H1 (cell line): Measurements from ENCODE around the gene DUSP9. TPM values are rescaled to one million over a fixed set of nuclear protein-coding genes. Genes with fewer than 3 reads are reported as not detected.
A peak's percentile ranks its signal among the peaks of the same experiment; 100 is the strongest.

Experiments used
- CTCF ChIA-PET: fragments of 300-600 bp; sonication (Branson Sonifier 250); formaldehyde crosslinking; loops from one replicate; lab custom pipeline; 2021; ENCODE audit not compliant: partially characterized antibody; lab: Charles Lee
- POLR2A ChIA-PET: fragments of 300-600 bp; sonication (Branson Sonifier 250); formaldehyde crosslinking; loops from one replicate; lab custom pipeline; 2021; ENCODE audit warnings: inconsistent platforms; ENCODE audit not compliant: partially characterized antibody; lab: Charles Lee
- DNase-seq, 2 experiments: peaks; one replicate each; pipeline versions ENCODE4 v3.0.0 to v3.0.0-alpha.2; 2010 to 2022; ENCODE audit warnings: low spot score in 2 of 2, low read depth in 1 of 2, mixed read lengths in 1 of 2
- FAIRE-seq: peaks from 2 replicates; lab custom pipeline; 2011; peaks lifted over from hg19 to GRCh38; lab: Jason Lieb, UNC
- H2AFZ ChIP-seq: 2 replicates; pipeline ENCODE4 v1.8.1; 2012; ENCODE audit warnings: low read length, inconsistent platforms
- H2AK5ac ChIP-seq: 2 replicates; pipeline ENCODE4 v1.6.1; 2013; ENCODE audit warnings: low read depth, low read length
- H2BK120ac ChIP-seq: replicated peaks from 2 replicates; pipeline ENCODE3; 2013; ENCODE audit warnings: low read depth, low read length, inconsistent platforms
- H2BK12ac ChIP-seq: 2 replicates; pipeline ENCODE4 v1.6.1; 2013; ENCODE audit warnings: low read depth, low read length
- H2BK15ac ChIP-seq: 2 replicates; pipeline ENCODE4 v1.6.1; 2013; ENCODE audit warnings: low read length
- H2BK20ac ChIP-seq: 2 replicates; pipeline ENCODE4 v1.6.1; 2013; ENCODE audit warnings: low read length
- H2BK5ac ChIP-seq: 2 replicates; pipeline ENCODE4 v1.6.1; 2013; ENCODE audit warnings: low read depth, low read length
- H3K14ac ChIP-seq: 2 replicates; pipeline ENCODE4 v1.6.1; 2013; ENCODE audit warnings: inconsistent platforms; ENCODE audit not compliant: insufficient read length
- H3K18ac ChIP-seq: 2 replicates; pipeline ENCODE4 v1.6.1; 2013; ENCODE audit warnings: low read length; ENCODE audit errors: extremely low read depth
- H3K23ac ChIP-seq: 2 replicates; pipeline ENCODE4 v1.6.1; 2013; ENCODE audit warnings: inconsistent platforms; ENCODE audit not compliant: insufficient read length
- H3K23me2 ChIP-seq: 2 replicates; pipeline ENCODE4 v1.6.1; 2013; ENCODE audit warnings: low read depth, low read length
- H3K27ac ChIP-seq: 2 replicates; pipeline ENCODE4 v1.6.1; 2011; ENCODE audit warnings: low read depth, low read length, inconsistent platforms
- H3K27me3 ChIP-seq, 4 experiments: replicated peaks in 1 of 4; 1 replicate in 1 of 4; 2 replicates in 3 of 4; pipeline versions ENCODE4 v1.6.1 to v1.8.1; 2011 to 2013; ENCODE audit warnings: low read length in 3 of 4, mild to moderate bottlenecking in 3 of 4, inconsistent platforms in 2 of 4, mixed read lengths in 2 of 4, moderate library complexity in 1 of 4; ENCODE audit not compliant: control insufficient read depth in 3 of 4, insufficient read depth in 3 of 4; ENCODE audit errors: extremely low read depth in 1 of 4
- H3K36me3 ChIP-seq, 4 experiments: 2 replicates each; pipeline versions ENCODE4 v1.6.1 to v1.8.1; 2011 to 2013; ENCODE audit warnings: mild to moderate bottlenecking in 4 of 4, low read length in 3 of 4, moderate library complexity in 2 of 4, control low read depth in 1 of 4, inconsistent platforms in 1 of 4; ENCODE audit not compliant: insufficient read depth in 4 of 4, control insufficient read depth in 2 of 4
- H3K4ac ChIP-seq: replicated peaks from 2 replicates; pipeline ENCODE3; 2013; ENCODE audit warnings: low read length, low read depth, mixed read lengths, inconsistent platforms; ENCODE audit not compliant: insufficient read length
- H3K4me1 ChIP-seq, 4 experiments: replicated peaks in 1 of 4; 1 replicate in 1 of 4; 2 replicates in 3 of 4; pipeline versions ENCODE4 v1.6.1 to v1.8.1; 2011 to 2013; ENCODE audit warnings: low read length in 3 of 4, inconsistent platforms in 2 of 4, mixed read lengths in 1 of 4; ENCODE audit not compliant: insufficient read depth in 4 of 4, control insufficient read depth in 3 of 4
- H3K4me2 ChIP-seq, 2 experiments: 2 replicates each; pipeline versions ENCODE4 v1.6.1 to v1.8.1; 2011 to 2013; ENCODE audit warnings: low read depth in 2 of 2, low read length in 2 of 2, control low read depth in 1 of 2, inconsistent platforms in 1 of 2, mild to moderate bottlenecking in 1 of 2; ENCODE audit not compliant: insufficient read depth in 1 of 2
- H3K4me3 ChIP-seq, 4 experiments: fragments of 200-600, 300-600 bp in 1 of 4; sonication (generic), shearing (Covaris generic), sonication (Bioruptor Twin) in 1 of 4; 2 replicates each; pipeline versions ENCODE4 v1.5.1 to v1.8.1; 2011 to 2016; ENCODE audit warnings: low read length in 4 of 4, low read depth in 3 of 4, control low read depth in 2 of 4, inconsistent platforms in 2 of 4, mild to moderate bottlenecking in 2 of 4, mixed read lengths in 1 of 4, moderate library complexity in 1 of 4; ENCODE audit not compliant: insufficient read depth in 2 of 4; ENCODE audit errors: extremely low read depth in 1 of 4
- H3K56ac ChIP-seq: replicated peaks from 2 replicates; pipeline ENCODE3; 2013; ENCODE audit warnings: low read depth, mild to moderate bottlenecking, mixed read lengths, low read length, inconsistent platforms; ENCODE audit not compliant: insufficient read length
- H3K79me1 ChIP-seq: 2 replicates; pipeline ENCODE4 v1.6.1; 2013; ENCODE audit warnings: low read depth, low read length, control low read depth
- H3K79me2 ChIP-seq, 2 experiments: 2 replicates each; pipeline versions ENCODE4 v1.6.1 to v1.8.1; 2012 to 2013; ENCODE audit warnings: low read length in 2 of 2, mild to moderate bottlenecking in 2 of 2, inconsistent platforms in 1 of 2; ENCODE audit not compliant: insufficient read depth in 2 of 2, control insufficient read depth in 1 of 2
- H3K9ac ChIP-seq, 4 experiments: replicated peaks in 1 of 4; 1 replicate in 1 of 4; 2 replicates in 3 of 4; pipeline versions ENCODE4 v1.6.1 to v1.8.1; 2011 to 2013; ENCODE audit warnings: low read depth in 3 of 4, low read length in 3 of 4, control low read depth in 2 of 4, mild to moderate bottlenecking in 2 of 4, moderate library complexity in 2 of 4, inconsistent platforms in 1 of 4; ENCODE audit errors: extremely low read depth in 1 of 4
- H3K9me3 ChIP-seq, 2 experiments: 2 replicates each; pipeline versions ENCODE4 v1.6.1 to v1.8.1; 2012 to 2013; ENCODE audit warnings: mild to moderate bottlenecking in 2 of 2, moderate library complexity in 2 of 2, control low read depth in 1 of 2, inconsistent platforms in 1 of 2, low read depth in 1 of 2, low read length in 1 of 2, mixed read lengths in 1 of 2; ENCODE audit not compliant: insufficient read depth in 2 of 2
- H4K20me1 ChIP-seq, 2 experiments: replicated peaks in 1 of 2; 2 replicates each; pipeline versions ENCODE3 to v1.8.1; 2011 to 2013; ENCODE audit warnings: inconsistent platforms in 2 of 2, low read length in 2 of 2, mild to moderate bottlenecking in 1 of 2; ENCODE audit not compliant: insufficient read depth in 2 of 2, control insufficient read depth in 1 of 2
- H4K5ac ChIP-seq: 2 replicates; pipeline ENCODE4 v1.6.1; 2013; ENCODE audit warnings: low read length, low read depth, mixed read lengths, inconsistent platforms; ENCODE audit not compliant: insufficient read length
- H4K8ac ChIP-seq: 2 replicates; pipeline ENCODE4 v1.8.0; 2013; ENCODE audit warnings: mild to moderate bottlenecking, moderate library complexity, low read length, inconsistent platforms; ENCODE audit not compliant: insufficient read depth; ENCODE audit errors: extremely low read depth
- H4K91ac ChIP-seq: replicated peaks from 2 replicates; pipeline ENCODE3; 2013; ENCODE audit warnings: low read length, mixed read lengths, inconsistent platforms; ENCODE audit not compliant: insufficient read length
- ASH2L ChIP-seq: fragments of 200-600, 300-600 bp; sonication (generic); IDR thresholded peaks from one replicate; pipeline ENCODE4 v1.7.1; 2017; ENCODE audit warnings: low read length
- BACH1 ChIP-seq: IDR thresholded peaks from 2 replicates; pipeline ENCODE4 v1.6.1; 2012; ENCODE audit warnings: low read length, improper control_type of control experiment
- BRCA1 ChIP-seq: IDR thresholded peaks from 2 replicates; pipeline ENCODE4 v1.6.1; 2012; ENCODE audit warnings: low read depth, low read length, improper control_type of control experiment
- CHD1 ChIP-seq: IDR thresholded peaks from 2 replicates; pipeline ENCODE4 v1.6.1; 2012; ENCODE audit warnings: low read depth, low read length, improper control_type of control experiment
- MAFK ChIP-seq: IDR thresholded peaks from 2 replicates; pipeline ENCODE4 v1.6.1; 2012; ENCODE audit warnings: low read depth, mild to moderate bottlenecking, improper control_type of control experiment, low read length
- PHF8 ChIP-seq: fragments of 200-600 bp; sonication (generic); conservative IDR thresholded peaks from 2 replicates; pipeline ENCODE4 v1.7.1; 2012; ENCODE audit warnings: low read depth, mild to moderate bottlenecking, inconsistent platforms, low read length, moderate library complexity
- RXRA ChIP-seq: IDR thresholded peaks from 2 replicates; pipeline ENCODE4 v1.6.1; 2011; ENCODE audit warnings: low read depth, mild to moderate bottlenecking, low read length, moderate library complexity; ENCODE audit not compliant: insufficient read depth
- SAP30 ChIP-seq: fragments of 300-600 bp; sonication (generic); IDR thresholded peaks from 2 replicates; pipeline ENCODE4 v1.7.1; 2012; ENCODE audit warnings: low read length, moderate library complexity, mild to moderate bottlenecking, inconsistent platforms; ENCODE audit not compliant: insufficient read depth, insufficient replicate concordance
- SIN3A ChIP-seq, 2 experiments: IDR thresholded peaks in 1 of 2; conservative IDR thresholded peaks in 1 of 2; 2 replicates each; pipeline ENCODE4 v1.6.1; 2011 to 2012; ENCODE audit warnings: low read length in 2 of 2, improper control_type of control experiment in 1 of 2, low read depth in 1 of 2, mild to moderate bottlenecking in 1 of 2
- SRF ChIP-seq: IDR thresholded peaks from 2 replicates; pipeline ENCODE4 v1.6.1; 2011; ENCODE audit warnings: mild to moderate bottlenecking, low read depth, low read length, moderate library complexity
- TAF7 ChIP-seq: optimal IDR thresholded peaks from 2 replicates; pipeline ENCODE3; 2011; ENCODE audit warnings: low read depth, mild to moderate bottlenecking, inconsistent platforms, low read length, moderate library complexity, borderline replicate concordance
- WGBS, 2 experiments: shearing (Covaris generic) in 1 of 2; methylation state at CpG; one replicate each; pipeline versions ENCODE4 v1.1.6 to v1.1.7; 2013 to 2015; ENCODE audit warnings: low lambda C conversion rate in 2 of 2, mixed read lengths in 2 of 2, inconsistent platforms in 1 of 2, low coverage in 1 of 2, missing lambda C conversion rate in 1 of 2; ENCODE audit not compliant: insufficient replicate concordance in 2 of 2, insufficient coverage in 1 of 2, insufficient read length in 1 of 2; ENCODE audit errors: extremely low coverage in 1 of 2, missing lambda C conversion rate in 1 of 2; 5-methylcytosine and 5-hydroxymethylcytosine counted together
- polyA plus RNA-seq, 7 experiments: library from polyadenylated mRNA; depleted of rRNA in 3 of 7; stranded (reverse) in 5 of 7; unstranded in 2 of 7; fragments of >200 nt in 5 of 7; fragments of 200-250 nt in 2 of 7; gene quantifications; 1 replicate in 5 of 7; 2 replicates in 1 of 7; 4 replicates in 1 of 7; pipeline versions ENCODE4 v1.2.1 to v1.2.3, GENCODE V29; 2011 to 2013; ENCODE audit warnings: missing spikeins in 2 of 7, mixed read lengths in 2 of 7
- total RNA-seq: library from RNA; stranded (reverse); fragmentation: NEBNext Ultra II Directional; extraction: Animal tissue kit (Norgen Biotek cat#: 25700); gene quantifications from 2 replicates; pipeline ENCODE4 v1.2.1, GENCODE V29; 2021

DUSP9 gene
- total and polyA plus RNA-seq, 2 of the 8 experiments (the other 6 are each of a cell fraction or from before 2014, with no cell fraction given): 0.80 to 1.1 TPM

GRCh38 chrX:153599192-153600031 is 47.6 kb upstream of the DUSP9 start:
- H3K23ac ChIP-seq: no peak overlapping the region
- no peak overlapping the region for H2BK12ac ChIP-seq
- H3K79me2 ChIP-seq: peaks cover 0 to 5% of the 10 kb centered on the region in 2 experiments; a peak in 1 of 4 replicates
- H3K9ac ChIP-seq: peak overlapping the region in 1 of 4 experiments; percentile 10; a peak in 2 of 7 replicates
- H2BK15ac ChIP-seq: no peak overlapping the region
- H4K91ac ChIP-seq: no peak overlapping the region
- FAIRE-seq: no peak
- no peak overlapping the region for H4K8ac ChIP-seq
- H2BK20ac ChIP-seq: no peak overlapping the region
- peaks cover 0 to 8% (median 0%) of the 10 kb centered on the region in 4 experiments; a peak in 3 of 7 replicates for H3K27me3 ChIP-seq
- no peak overlapping the region for H3K27ac ChIP-seq
- no peak overlapping the region for H3K56ac ChIP-seq
- no peaks in the 10 kb centered on the region for H3K36me3 ChIP-seq
- no peak overlapping the region for H2BK120ac ChIP-seq
- no peaks in the 10 kb centered on the region for H3K9me3 ChIP-seq
- no peak overlapping the region for H2BK5ac ChIP-seq
- peak in 1 of 2 experiments; percentile 74 for DNase-seq
- no peaks in the 10 kb centered on the region for H3K79me1 ChIP-seq
- peak overlapping the region; percentile 56 to 86 (median 68) for H3K4me3 ChIP-seq
- ChIA-PET CTCF (interaction anchor here (1.1 to 4.5 kb wide), 8 partner anchors 11 to 70 kb away, joined by 3 to 22 read pairs (median 5); no protein-coding TSS in a partner anchor), POLR2A (interaction anchor here (0.6 to 1.3 kb wide), 6 partner anchors 10 to 335 kb away, joined by 3 to 4 read pairs (median 3); partner anchors contain the start of gene NAA10)
- H4K20me1 ChIP-seq: peaks cover 0 to 3% of the 10 kb centered on the region in 2 experiments
- peak overlapping the region; percentile 23 for H3K4ac ChIP-seq
- no peak overlapping the region for H2AK5ac ChIP-seq
- H3K23me2 ChIP-seq: peaks cover 3% of the 10 kb centered on the region; the same call in 1 of the 2 replicates
- no peak overlapping the region; the same call in 1 of the 2 replicates for H3K18ac ChIP-seq
- WGBS, 2 experiments: 0% methylated on average over 9 of the region's 79 CpGs; no CpG with 5 or more reads in 1 of the 2 experiments
- H4K5ac ChIP-seq: no peak overlapping the region
- peak overlapping the region; percentile 79 to 86 for H3K4me2 ChIP-seq
- H3K4me1 ChIP-seq: peaks cover 0 to 4% (median 0%) of the 10 kb centered on the region in 4 experiments; a peak in 1 of 7 replicates
- H2AFZ ChIP-seq: peak overlapping the region; percentile 81; the same call in 1 of the 2 replicates
- H3K14ac ChIP-seq: no peak overlapping the region
- no peak for TF ChIP-seq PHF8
- no peak for TF ChIP-seq TAF7
- TF ChIP-seq ASH2L: no peak
- no peak for TF ChIP-seq BRCA1
- no peak for TF ChIP-seq SIN3A (conservative IDR thresholded peaks at IDR 0.05 in 1 of 2, IDR thresholded peaks at IDR 0.05 in 1 of 2; ENCODE audit: low read depth in 1 of 2, low read length in 2 of 2)
- no peak for TF ChIP-seq MAFK
- TF ChIP-seq BACH1: no peak
- TF ChIP-seq SAP30: no peak
- no peak for TF ChIP-seq SRF
- TF ChIP-seq RXRA: no peak
- TF ChIP-seq CHD1: no peak
